Measurements from ENCODE around the gene CCSAP. TPM values are rescaled to one million over a fixed set of nuclear protein-coding genes. Genes with fewer than 3 reads are reported as not detected.

The CCSAP gene
- total and polyA plus RNA-seq, 10 of the 15 experiments (the other 5 are each of a cell fraction or from before 2014, with no cell fraction given) = 0.75 to 3.4 (median 2.8) TPM

DNA sequence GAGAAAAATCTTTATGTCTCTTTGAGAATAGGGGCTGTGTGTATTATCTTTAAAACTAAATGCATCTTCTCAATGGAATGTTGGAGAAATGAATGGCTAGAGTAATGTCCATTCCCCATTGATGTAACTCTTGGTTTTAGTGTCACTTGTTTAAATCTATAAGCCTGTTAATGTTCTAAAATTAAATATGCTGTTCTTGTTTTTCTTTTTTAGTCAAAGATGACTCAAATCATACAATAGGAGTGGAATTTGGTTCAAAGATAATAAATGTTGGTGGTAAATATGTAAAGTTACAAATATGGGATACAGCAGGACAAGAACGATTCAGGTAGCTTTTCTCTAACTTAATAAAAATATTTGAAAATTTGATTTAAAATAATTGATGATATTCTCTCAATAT, 54.3 kb downstream of the CCSAP start:
- CTCF ChIA-PET = no interaction called here
- H3K36me3 ChIP-seq (ENCODE audit: control insufficient read depth in 2 of 2, insufficient read depth in 2 of 2, low read length in 1 of 2) = no peaks in the 10 kb centered on the region
- SMC1A ChIA-PET (ENCODE audit: uncharacterized antibody, unreplicated experiment) = no interaction called here
- RAD21 ChIA-PET (ENCODE audit: unreplicated experiment) = no interaction called here
- in situ Hi-C loops (cut with MboI) = no loop called here
- H3K27ac ChIP-seq (ENCODE audit: control insufficient read depth, insufficient read depth) = no peak overlapping the region
- no peak for FAIRE-seq
- H3K9me3 ChIP-seq (replicated peaks; ENCODE audit: control insufficient read depth, insufficient read depth, low read length) = no peaks in the 10 kb centered on the region
- H3K9ac ChIP-seq (ENCODE audit: control insufficient read depth, insufficient read depth, low read length) = no peak overlapping the region
- no peaks in the 10 kb centered on the region for H4K20me1 ChIP-seq (ENCODE audit: control insufficient read depth, insufficient read depth)
- WGBS (ENCODE audit: insufficient coverage, insufficient replicate concordance, low lambda C conversion rate, missing lambda C conversion rate) = 47% methylated on average over 1 of the region's 1 CpG
- no peak overlapping the region for H2AFZ ChIP-seq (ENCODE audit: control insufficient read depth, low read depth, low read length)
- DNase-seq (ENCODE audit: low read depth, low spot score) = no peak
- no peak overlapping the region for H3K4me3 ChIP-seq
- ATAC-seq = no peak
- TF ChIP-seq RUNX3 (IDR thresholded peaks at IDR 0.05; ENCODE audit: low read length) (peak; percentile 12; the same call in 1 of the 2 replicates), TCF7 (IDR thresholded peaks at IDR 0.05; ENCODE audit: borderline replicate concordance) (no peak), NFIC (IDR thresholded peaks at IDR 0.05; ENCODE audit: low read depth, low read length) (peak; percentile 59; the same call in 1 of the 2 replicates), JUNB (IDR thresholded peaks at IDR 0.05) (peak; percentile 81), MEF2A (IDR thresholded peaks at IDR 0.05; ENCODE audit: insufficient read depth, low read depth, low read length) (0 out of 2 replicates have a peak, but pooled peaks have one; percentile 17)
- intact Hi-C loops (cut with micrococcal nuclease; ENCODE audit: unreplicated experiment) = no loop called here
- H3K4me1 ChIP-seq (ENCODE audit: control insufficient read depth, insufficient read depth, low read length) = 0 out of 2 replicates have a peak, but pooled peaks cover 2% of the 10 kb centered on the region
- no peak overlapping the region for H3K4me2 ChIP-seq (ENCODE audit: control insufficient read depth, insufficient read depth)
- H3K27me3 ChIP-seq (replicated peaks in 1 of 2; ENCODE audit: control insufficient read depth in 2 of 2, insufficient read depth in 2 of 2, low read length in 1 of 2) = no peaks in the 10 kb centered on the region
- BruUV-seq (replicated peaks) = no TSS peak
- POLR2A ChIA-PET = no interaction called here
- H3K79me2 ChIP-seq (ENCODE audit: control insufficient read depth, insufficient read depth, low read length) = no peaks in the 10 kb centered on the region; the same call in 1 of the 2 replicates

DNA sequence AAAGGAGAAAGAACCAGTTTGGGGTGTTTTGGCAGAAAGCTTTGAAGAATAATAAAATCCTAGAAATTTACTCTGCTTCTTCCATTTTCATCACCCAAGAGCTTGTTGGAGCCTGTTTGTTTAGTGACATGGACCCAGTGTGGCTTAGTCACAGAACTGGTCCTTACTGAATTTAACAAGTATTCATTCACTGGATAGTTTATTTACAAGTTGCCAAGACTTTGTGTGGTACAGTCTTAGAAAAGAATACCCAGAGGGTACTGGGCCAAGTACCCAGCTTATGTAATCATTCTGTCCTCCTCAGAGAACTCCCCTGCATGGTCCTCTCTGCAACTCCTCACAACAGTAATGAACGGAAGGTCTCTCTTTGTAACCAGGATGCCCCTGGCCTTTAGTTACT, 55.6 kb downstream of the CCSAP start:
- POLR2A ChIA-PET = no interaction called here
- BruUV-seq (replicated peaks) = no TSS peak
- TF ChIP-seq MXI1 (IDR thresholded peaks at IDR 0.05; ENCODE audit: low read depth, low read length) (no peak), IKZF1 (conservative IDR thresholded peaks at IDR 0.05) (no peak), SKIL (IDR thresholded peaks at IDR 0.05; ENCODE audit: low read depth, poor library complexity, severe bottlenecking) (no peak), SMARCA5 (IDR thresholded peaks at IDR 0.05) (no peak), HCFC1 (IDR thresholded peaks at IDR 0.05; ENCODE audit: low read length) (no peak), MLLT1 (IDR thresholded peaks at IDR 0.05) (no peak), RCOR1 (conservative IDR thresholded peaks at IDR 0.05; ENCODE audit: low read depth, low read length) (no peak), PAX8 (IDR thresholded peaks at IDR 0.05) (no peak), SREBF1 (IDR thresholded peaks at IDR 0.05; ENCODE audit: low read length) (no peak)

More for the DNA sequence above, 55.6 kb downstream of the CCSAP start:
- no peak for DNase-seq (ENCODE audit: low read depth, low spot score)
- ChIA-PET CTCF (no interaction called here), RAD21 (ENCODE audit: unreplicated experiment) (no interaction called here), SMC1A (ENCODE audit: uncharacterized antibody, unreplicated experiment) (no interaction called here)
- H3K36me3 ChIP-seq (ENCODE audit: control insufficient read depth in 2 of 2, insufficient read depth in 2 of 2, low read length in 1 of 2) = no peaks in the 10 kb centered on the region
- H3K4me1 ChIP-seq (ENCODE audit: control insufficient read depth, insufficient read depth, low read length) = 0 out of 2 replicates have a peak, but pooled peaks cover 2% of the 10 kb centered on the region
- no peak overlapping the region for H3K27ac ChIP-seq (ENCODE audit: control insufficient read depth, insufficient read depth)
- H3K79me2 ChIP-seq (ENCODE audit: control insufficient read depth, insufficient read depth, low read length) = no peaks in the 10 kb centered on the region; the same call in none of the 2 replicates
- ATAC-seq = no peak
- no peaks in the 10 kb centered on the region for H3K9me3 ChIP-seq (replicated peaks; ENCODE audit: control insufficient read depth, insufficient read depth, low read length)
- no peaks in the 10 kb centered on the region for H3K27me3 ChIP-seq (replicated peaks in 1 of 2; ENCODE audit: control insufficient read depth in 2 of 2, insufficient read depth in 2 of 2, low read length in 1 of 2)
- H3K4me2 ChIP-seq (ENCODE audit: control insufficient read depth, insufficient read depth) = no peak overlapping the region
- intact Hi-C loops (cut with micrococcal nuclease; ENCODE audit: unreplicated experiment) = no loop called here
- H3K4me3 ChIP-seq = no peak overlapping the region
- H4K20me1 ChIP-seq (ENCODE audit: control insufficient read depth, insufficient read depth) = 0 out of 2 replicates have a peak, but pooled peaks cover 2% of the 10 kb centered on the region
- in situ Hi-C loops (cut with MboI) = no loop called here
- no peak for FAIRE-seq
- no peak overlapping the region for H3K9ac ChIP-seq (ENCODE audit: control insufficient read depth, insufficient read depth, low read length)
- WGBS (ENCODE audit: insufficient coverage, insufficient replicate concordance, low lambda C conversion rate, missing lambda C conversion rate) = 96% methylated on average over 1 of the region's 1 CpG
- H2AFZ ChIP-seq (ENCODE audit: control insufficient read depth, low read depth, low read length) = no peak overlapping the region

All from GM12878 (cell line).